GM23338 (cell line): Measurements from ENCODE around the gene PRG3. TPM values are rescaled to one million over a fixed set of nuclear protein-coding genes. Genes with fewer than 3 reads are reported as not detected.

Source experiments
- ATAC-seq: fragments of 200-7000 bp; cut with Tn5 transposase; 3 replicates; pipeline ENCODE4 v1.9.1; 2020
- DNase-seq: peaks from one replicate; pipeline ENCODE4 v3.0.0-alpha.2; 2015; ENCODE audit warnings: low spot score
- H2AFZ ChIP-seq: fragments of 200-600 bp; sonication (generic); 2 replicates; pipeline ENCODE4 v1.8.0; 2016; ENCODE audit warnings: antibody characterized with exemption, mild to moderate bottlenecking, moderate library complexity
- H3F3A ChIP-seq: fragments of 200-600 bp; sonication (generic); replicated peaks from 2 replicates; pipeline ENCODE4 v1.8.0; 2017; ENCODE audit warnings: antibody characterized with exemption, mixed run types, low read depth
- H3K27ac ChIP-seq: fragments of 200-600 bp; sonication (generic); 2 replicates; pipeline ENCODE4 v1.6.1; 2016; ENCODE audit warnings: low read depth
- H3K27me3 ChIP-seq: fragments of 200-600 bp; sonication (generic); 2 replicates; pipeline ENCODE4 v1.8.0; 2016; ENCODE audit warnings: mild to moderate bottlenecking, mixed run types, moderate library complexity; ENCODE audit not compliant: insufficient read depth
- H3K36me3 ChIP-seq: fragments of 200-600 bp; sonication (generic); 2 replicates; pipeline ENCODE4 v1.8.0; 2016; ENCODE audit warnings: mild to moderate bottlenecking; ENCODE audit not compliant: insufficient read depth
- H3K4me1 ChIP-seq: fragments of 200-600 bp; sonication (generic); 2 replicates; pipeline ENCODE4 v1.8.0; 2016; ENCODE audit warnings: mild to moderate bottlenecking, moderate library complexity; ENCODE audit not compliant: insufficient read depth
- H3K4me2 ChIP-seq: fragments of 200-600 bp; sonication (generic); 2 replicates; pipeline ENCODE4 v1.7.1; 2017; ENCODE audit warnings: mixed run types
- H3K4me3 ChIP-seq: fragments of 200-600 bp; sonication (generic); 2 replicates; pipeline ENCODE4 v1.6.1; 2016; ENCODE audit warnings: mixed run types
- H3K79me2 ChIP-seq: fragments of 200-600 bp; sonication (generic); replicated peaks from 2 replicates; pipeline ENCODE4 v1.8.0; 2017; ENCODE audit warnings: mild to moderate bottlenecking; ENCODE audit not compliant: insufficient read depth
- H3K9me2 ChIP-seq: fragments of 200-600 bp; sonication (generic); 2 replicates; pipeline ENCODE4 v1.8.0; 2017; ENCODE audit not compliant: insufficient read depth
- H4K20me1 ChIP-seq: fragments of 200-600 bp; sonication (generic); replicated peaks from 2 replicates; pipeline ENCODE4 v1.8.0; 2017; ENCODE audit warnings: mild to moderate bottlenecking; ENCODE audit not compliant: insufficient read depth
- H3K27ac Mint-ChIP-seq: 2 replicates; pipeline ENCODE4 v1.8.0; 2020; ENCODE audit warnings: inconsistent platforms, mild to moderate bottlenecking, moderate library complexity, mixed read lengths
- H3K27me3 Mint-ChIP-seq: 3 replicates; pipeline ENCODE4 v1.8.0; 2022; ENCODE audit warnings: low read depth, mild to moderate bottlenecking, moderate library complexity, mixed read lengths, inconsistent platforms; ENCODE audit not compliant: insufficient read depth, poor library complexity
- H3K36me3 Mint-ChIP-seq: 3 replicates; pipeline ENCODE4 v1.8.0; 2021; ENCODE audit warnings: low read depth, mild to moderate bottlenecking, inconsistent platforms, moderate library complexity, mixed read lengths
- H3K4me1 Mint-ChIP-seq: 3 replicates; pipeline ENCODE4 v1.8.0; 2020; ENCODE audit warnings: mild to moderate bottlenecking, inconsistent platforms, mixed read lengths
- H3K4me3 Mint-ChIP-seq: 3 replicates; pipeline ENCODE4 v1.8.0; 2021; ENCODE audit warnings: moderate library complexity, mild to moderate bottlenecking, inconsistent platforms, mixed read lengths
- H3K9me3 Mint-ChIP-seq: 3 replicates; pipeline ENCODE4 v1.8.0; 2020; ENCODE audit warnings: moderate library complexity, mild to moderate bottlenecking, inconsistent platforms, mixed read lengths
- CREB1 ChIP-seq: fragments of 250-450 bp; sonication (Bioruptor Pico); IDR thresholded peaks from 2 replicates; pipeline ENCODE4 v1.5.0; 2020; ENCODE audit warnings: low read depth, mild to moderate bottlenecking, moderate library complexity
- CTCF ChIP-seq, 2 experiments: fragments of 200-600 bp in 1 of 2; sonication (generic) in 1 of 2; conservative IDR thresholded peaks; 2 replicates each; pipeline versions ENCODE4 v1.5.1 to v1.6.1; 2016 to 2017; ENCODE audit warnings: antibody characterized with exemption in 2 of 2, low read depth in 2 of 2, mild to moderate bottlenecking in 2 of 2, moderate library complexity in 1 of 2
- ETS1 ChIP-seq: IDR thresholded peaks from 2 replicates; pipeline ENCODE4 v1.6.1; 2016; ENCODE audit warnings: antibody characterized with exemption
- EZH2 ChIP-seq: fragments of 200-600 bp; sonication (generic); IDR thresholded peaks from one replicate; pipeline ENCODE4 v1.8.0; 2017; ENCODE audit warnings: antibody characterized with exemption, mild to moderate bottlenecking, low read depth; ENCODE audit not compliant: unreplicated experiment
- EZH2phosphoT487 ChIP-seq: fragments of 200-600 bp; sonication (generic); IDR thresholded peaks from one replicate; pipeline ENCODE4 v1.8.1; 2018; ENCODE audit warnings: antibody characterized with exemption; ENCODE audit not compliant: unreplicated experiment
- NANOG ChIP-seq: IDR thresholded peaks from 2 replicates; pipeline ENCODE4 v1.6.1; 2016; ENCODE audit warnings: antibody characterized with exemption, borderline replicate concordance
- POLR2AphosphoS5 ChIP-seq: IDR thresholded peaks from 2 replicates; pipeline ENCODE4 v1.6.1; 2016; ENCODE audit warnings: antibody characterized with exemption, low read depth
- REST ChIP-seq: IDR thresholded peaks from one replicate; pipeline ENCODE4 v1.6.1; 2018; ENCODE audit warnings: antibody characterized with exemption; ENCODE audit not compliant: unreplicated experiment
- STAT1 ChIP-seq: IDR thresholded peaks from one replicate; pipeline ENCODE4 v1.6.1; 2016; ENCODE audit warnings: antibody characterized with exemption; ENCODE audit not compliant: unreplicated experiment
- ZNF114 ChIP-seq: fragments of 250-450 bp; sonication (Bioruptor Pico); IDR thresholded peaks from 2 replicates; pipeline ENCODE4 v1.5.0; 2020; ENCODE audit warnings: mild to moderate bottlenecking, moderate library complexity
- ZNF331 ChIP-seq: fragments of 250-450 bp; sonication (Bioruptor Pico); IDR thresholded peaks from 2 replicates; pipeline ENCODE4 v1.5.0; 2020; ENCODE audit warnings: low read depth, mild to moderate bottlenecking, moderate library complexity
- polyA plus RNA-seq: library from polyadenylated mRNA; unstranded; fragments of >200 nt; fragmentation: Nextera tagmentation; extraction: Ambion mirVana; gene quantifications from 2 replicates; pipeline ENCODE4 v1.2.1, GENCODE V29; 2016
- total RNA-seq: library from RNA; depleted of rRNA; stranded (reverse); fragments of >200 nt; shearing (Covaris generic); gene quantifications from 2 replicates; pipeline ENCODE4 v1.2.3, GENCODE V29; 2014

The PRG3 gene
- total and polyA plus RNA-seq, 2 experiments from 2014 or later: not detected

GRCh38 chr11:57425565-57426438, 44.9 kb upstream of the PRG3 start:
- no peak overlapping the region for H3K27ac ChIP-seq
- peaks cover 13% of the 10 kb centered on the region; the same call in 1 of the 2 replicates for H3K27me3 ChIP-seq
- peak overlapping the region; percentile 81 for H3K4me2 ChIP-seq
- peak overlapping the region; percentile 82 for H3K4me3 Mint-ChIP-seq
- peaks cover 21% of the 10 kb centered on the region for H3K27me3 Mint-ChIP-seq
- no peaks in the 10 kb centered on the region for H3K9me3 Mint-ChIP-seq
- DNase-seq (no peak), ATAC-seq (no peak)
- H2AFZ ChIP-seq: no peak overlapping the region
- peaks cover 21% of the 10 kb centered on the region for H3K4me1 Mint-ChIP-seq
- H3K4me3 ChIP-seq: peak overlapping the region; percentile 61
- H3K27ac Mint-ChIP-seq: no peak overlapping the region
- H3K79me2 ChIP-seq: 0 out of 2 replicates have a peak, but pooled peaks cover 5% of the 10 kb centered on the region
- no peaks in the 10 kb centered on the region; the same call in 1 of the 2 replicates for H3F3A ChIP-seq
- peaks cover 25% of the 10 kb centered on the region for H3K36me3 Mint-ChIP-seq
- no peaks in the 10 kb centered on the region; the same call in 1 of the 2 replicates for H3K36me3 ChIP-seq
- no peaks in the 10 kb centered on the region; the same call in 1 of the 2 replicates for H4K20me1 ChIP-seq
- TF ChIP-seq REST: no peak
- TF ChIP-seq EZH2phosphoT487: no peak
- no peak for TF ChIP-seq POLR2AphosphoS5
- no peak for TF ChIP-seq EZH2
- no peak for TF ChIP-seq STAT1
- TF ChIP-seq ETS1: no peak
- TF ChIP-seq CTCF (conservative IDR thresholded peaks at IDR 0.05; ENCODE audit: low read depth in 2 of 2): no peak
- no peak for TF ChIP-seq NANOG
- TF ChIP-seq ZNF114 (CRISPR knock-in tag): no peak
- no peak for TF ChIP-seq CREB1
- TF ChIP-seq ZNF331 (CRISPR knock-in tag): no peak
- no peaks in the 10 kb centered on the region for H3K9me2 ChIP-seq
- H3K4me1 ChIP-seq: peaks cover 15% of the 10 kb centered on the region
